A673 (cell line): ENCODE measurements around the gene ANKRD10.

Source experiments
- CTCF ChIP-seq: fragments of 300-800, 200-600 bp; sonication (generic); conservative IDR thresholded peaks from 2 replicates; pipeline ENCODE4 v1.5.1; 2017; ENCODE audit warnings: low read depth, mild to moderate bottlenecking, antibody characterized with exemption, low read length, moderate library complexity, mixed read lengths
- EZH2 ChIP-seq: fragments of 200-600 bp; sonication (generic); IDR thresholded peaks from 2 replicates; pipeline ENCODE4 v1.6.1; 2017; ENCODE audit warnings: borderline replicate concordance, low read depth, mild to moderate bottlenecking, mixed read lengths, antibody characterized with exemption, low read length; ENCODE audit not compliant: poor library complexity, severe bottlenecking

DNA sequence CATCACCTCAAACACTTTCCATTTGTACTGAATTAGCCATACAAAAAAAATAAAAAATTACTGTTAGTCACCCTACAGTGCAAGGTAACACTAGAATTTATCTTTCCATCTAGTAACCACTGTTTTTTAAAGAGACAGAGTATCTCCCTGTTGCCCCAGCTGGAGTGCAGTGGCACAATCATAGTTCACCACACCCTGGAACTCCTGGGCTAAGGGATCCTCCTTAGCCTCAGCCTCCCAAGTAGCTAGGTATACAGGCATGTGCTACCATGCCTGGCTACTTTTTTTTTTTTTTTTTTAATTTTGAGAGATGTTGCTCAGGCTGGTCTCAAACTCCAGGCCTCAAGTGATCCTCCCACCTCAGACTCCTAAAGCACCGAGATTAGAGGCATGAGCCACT lies 17.9 kb downstream of the ANKRD10 start:
- TF ChIP-seq CTCF (no peak), EZH2 (no peak)
